ENCODE data around the gene GATA1. TPM values are rescaled to one million over a fixed set of nuclear protein-coding genes. Genes with fewer than 3 reads are reported as not detected.

GATA1 gene
- total and polyA plus RNA-seq, 4 donors = 0.22 to 0.59 (median 0.42) TPM

DNA sequence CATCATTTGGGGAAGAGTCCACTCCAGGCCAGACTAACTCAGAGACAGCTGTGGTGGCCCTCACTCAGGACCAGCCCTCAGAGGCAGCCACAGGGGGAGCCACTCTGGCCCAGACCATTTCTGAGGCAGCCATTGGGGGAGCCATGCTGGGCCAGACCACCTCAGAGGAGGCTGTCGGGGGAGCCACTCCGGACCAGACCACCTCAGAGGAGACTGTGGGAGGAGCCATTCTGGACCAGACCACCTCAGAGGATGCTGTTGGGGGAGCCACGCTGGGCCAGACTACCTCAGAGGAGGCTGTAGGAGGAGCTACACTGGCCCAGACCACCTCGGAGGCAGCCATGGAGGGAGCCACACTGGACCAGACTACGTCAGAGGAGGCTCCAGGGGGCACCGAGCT is 36.7 kb downstream of the GATA1 start:
- Histone ChIP-seq H3K4me1 (ENCODE audit: control insufficient read depth, insufficient read depth, low read length) (no peaks in the 10 kb centered on the region), H3K27me3 (ENCODE audit: control insufficient read depth, insufficient read depth, low read length) (no peaks in the 10 kb centered on the region), H3K4me3 (ENCODE audit: low read depth, low read length) (no peak overlapping the region), H3K9me3 (ENCODE audit: control insufficient read depth, insufficient read depth, low read length) (peaks cover 2% of the 10 kb centered on the region), H3K27ac (ENCODE audit: low read depth, low read length) (no peak overlapping the region), H3K36me3 (ENCODE audit: control insufficient read depth, insufficient read depth, low read length) (peaks cover 50% of the 10 kb centered on the region)
- 52% methylated on average over 6 of the region's 6 CpGs for WGBS (ENCODE audit: insufficient coverage)
- DNase-seq (ENCODE audit: low read depth in 4 of 6, low spot score in 6 of 6) = peak in 1 of 6 donors; percentile 47

DNA sequence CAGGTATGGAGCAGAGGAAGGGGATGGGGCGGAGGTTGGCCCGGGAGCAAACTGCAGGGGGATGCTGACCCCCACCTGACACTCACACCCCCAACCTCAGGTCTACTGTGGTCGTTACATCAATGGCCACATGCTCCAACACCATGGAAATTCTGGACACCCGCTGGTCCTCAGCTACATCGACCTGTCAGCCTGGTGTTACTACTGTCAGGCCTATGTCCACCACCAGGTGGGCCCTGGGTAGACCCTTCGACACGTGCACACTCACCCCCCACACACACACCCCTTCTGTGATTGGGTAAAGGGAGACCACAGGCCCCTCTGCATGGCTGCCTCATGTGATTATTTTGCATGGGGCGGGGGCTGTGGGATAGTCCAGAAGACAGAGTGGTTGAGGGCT is 37.7 kb downstream of the GATA1 start:
- H3K9me3 ChIP-seq (ENCODE audit: control insufficient read depth, insufficient read depth, low read length) = peaks cover 2% of the 10 kb centered on the region
- H3K27ac ChIP-seq (ENCODE audit: low read depth, low read length) = no peak overlapping the region
- H3K4me1 ChIP-seq (ENCODE audit: control insufficient read depth, insufficient read depth, low read length) = no peaks in the 10 kb centered on the region
- H3K4me3 ChIP-seq (ENCODE audit: low read depth, low read length) = no peak overlapping the region
- no peak for DNase-seq (ENCODE audit: low read depth in 4 of 6, low spot score in 6 of 6)
- whole genome bisulfite sequencing (ENCODE audit: insufficient coverage) = 66% methylated on average over 3 of the region's 8 CpGs
- peaks cover 47% of the 10 kb centered on the region for H3K36me3 ChIP-seq (ENCODE audit: control insufficient read depth, insufficient read depth, low read length)
- H3K27me3 ChIP-seq (ENCODE audit: control insufficient read depth, insufficient read depth, low read length) = no peaks in the 10 kb centered on the region

DNA sequence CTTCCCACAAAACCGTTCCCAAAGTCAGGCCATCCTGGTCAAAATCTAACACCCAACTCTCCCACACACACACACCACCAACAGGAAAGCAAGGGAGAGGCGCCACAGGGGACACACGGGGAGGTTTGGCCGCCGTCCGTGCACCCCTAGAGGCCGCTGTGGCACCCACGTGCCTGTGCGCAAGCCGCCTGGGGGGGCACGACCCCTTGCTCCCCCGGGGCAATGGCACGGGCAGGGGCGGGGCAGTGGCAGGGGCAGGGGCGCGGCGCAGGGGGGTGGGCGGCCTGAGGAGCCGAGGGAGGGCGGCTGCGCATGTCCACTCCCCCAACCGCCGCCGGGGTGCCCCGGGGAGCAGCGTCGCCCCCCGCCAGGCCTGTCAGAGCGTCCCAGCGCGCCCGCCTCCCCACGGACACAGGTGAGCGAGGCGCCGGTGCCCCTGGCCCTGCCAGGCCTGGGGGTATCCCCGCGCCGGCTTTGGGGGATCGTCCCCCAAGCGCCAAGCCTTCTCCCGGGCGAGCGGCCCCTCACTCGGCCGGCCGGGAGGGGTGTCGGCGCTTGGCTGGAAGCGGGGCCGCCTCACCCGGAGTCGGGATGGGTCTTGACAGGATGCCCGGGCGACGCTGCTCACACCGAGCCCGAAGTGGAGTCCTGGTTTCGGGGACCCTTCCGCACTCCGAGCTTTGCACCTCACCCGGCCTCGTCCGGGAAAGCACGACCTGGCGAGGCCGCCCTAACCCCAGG is 39.9 kb downstream of the GATA1 start, which contains the start of gene ERAS:
Gene ERAS (plus strand): TSS at position 379 of the 741 bp plus-strand sequence. CDS start 2,611 bp downstream, outside the sequence.
- Histone ChIP-seq H3K27ac (ENCODE audit: low read depth, low read length) (no peak within 1 kb of the TSS), H3K27me3 (ENCODE audit: control insufficient read depth, insufficient read depth, low read length) (no peaks in the 10 kb centered on the region), H3K4me3 (ENCODE audit: low read depth, low read length) (no peak within 1 kb of the TSS), H3K9me3 (ENCODE audit: control insufficient read depth, insufficient read depth, low read length) (peaks cover 2% of the 10 kb centered on the region), H3K4me1 (ENCODE audit: control insufficient read depth, insufficient read depth, low read length) (peaks cover under 1% of the 10 kb centered on the region), H3K36me3 (ENCODE audit: control insufficient read depth, insufficient read depth, low read length) (peaks cover 55% of the 10 kb centered on the region)
- WGBS (ENCODE audit: insufficient coverage) = 48% methylated on average over 66 of the region's 67 CpGs
- no peak for DNase-seq (ENCODE audit: low read depth in 4 of 6, low spot score in 6 of 6)

DNA sequence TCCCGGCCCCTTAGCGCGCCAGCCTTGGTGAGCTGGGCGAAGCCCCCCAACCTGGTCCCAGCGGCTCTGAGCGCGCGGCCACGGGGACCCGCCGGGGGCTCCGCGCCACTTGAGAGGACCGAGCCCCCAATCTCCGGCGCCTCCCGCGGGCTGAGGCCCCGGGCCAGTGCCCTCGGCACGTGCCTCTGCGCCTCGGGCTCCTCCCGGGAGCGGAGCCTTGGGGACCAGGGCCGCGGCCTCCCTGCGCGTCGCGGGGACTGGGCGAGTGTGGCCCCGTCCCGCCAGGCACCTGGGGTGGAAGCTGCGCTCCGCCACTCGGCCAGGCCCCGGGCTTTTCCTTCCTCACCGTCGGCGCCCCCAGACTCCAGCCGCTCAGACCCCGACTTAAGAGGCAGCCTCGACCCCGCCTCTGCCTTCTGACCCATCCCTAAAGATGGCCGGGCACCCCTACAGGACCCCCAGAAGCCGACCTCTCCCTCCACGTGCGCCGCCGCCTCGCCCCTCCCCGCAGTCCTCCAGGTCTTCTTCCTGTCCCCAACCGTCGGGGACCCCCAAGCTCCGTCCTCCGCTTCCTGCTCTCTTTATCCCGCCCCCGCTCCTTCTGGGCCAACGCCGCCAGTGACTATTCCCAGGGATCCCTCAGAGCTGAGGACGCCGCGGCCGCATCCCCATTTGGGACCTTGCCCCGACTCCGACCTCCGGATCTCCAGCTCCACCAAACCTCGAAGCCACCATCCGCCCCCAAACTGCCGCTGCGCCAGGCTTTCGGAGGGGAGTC is 40.7 kb downstream of the GATA1 start:
- WGBS (ENCODE audit: insufficient coverage) = 44% methylated on average over 71 of the region's 73 CpGs
- Histone ChIP-seq H3K9me3 (ENCODE audit: control insufficient read depth, insufficient read depth, low read length) (peaks cover 2% of the 10 kb centered on the region), H3K27ac (ENCODE audit: low read depth, low read length) (no peak overlapping the region), H3K4me1 (ENCODE audit: control insufficient read depth, insufficient read depth, low read length) (peaks cover 3% of the 10 kb centered on the region), H3K36me3 (ENCODE audit: control insufficient read depth, insufficient read depth, low read length) (peaks cover 56% of the 10 kb centered on the region), H3K4me3 (ENCODE audit: low read depth, low read length) (no peak overlapping the region), H3K27me3 (ENCODE audit: control insufficient read depth, insufficient read depth, low read length) (peaks cover 3% of the 10 kb centered on the region)
- no peak for DNase-seq (ENCODE audit: low read depth in 4 of 6, low spot score in 6 of 6)

DNA sequence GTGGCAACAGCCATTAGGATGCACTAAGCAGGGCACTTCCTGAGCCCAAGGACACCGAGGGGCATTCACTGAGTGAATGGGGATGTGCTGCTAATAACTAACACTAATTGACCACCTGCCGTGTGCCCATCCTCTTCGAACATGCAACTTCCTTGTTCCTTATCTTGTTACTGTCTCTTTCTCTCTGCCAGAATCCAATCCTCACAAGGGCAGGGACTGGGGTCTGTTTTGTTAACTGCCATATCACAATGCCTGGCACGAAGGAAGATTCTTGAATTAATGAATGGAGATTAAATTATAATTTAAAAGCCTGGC is 41.2 kb downstream of the GATA1 start:
- no peak overlapping the region for H3K4me3 ChIP-seq (ENCODE audit: low read depth, low read length)
- peaks cover 52% of the 10 kb centered on the region for H3K36me3 ChIP-seq (ENCODE audit: control insufficient read depth, insufficient read depth, low read length)
- no peak overlapping the region for H3K27ac ChIP-seq (ENCODE audit: low read depth, low read length)
- H3K27me3 ChIP-seq (ENCODE audit: control insufficient read depth, insufficient read depth, low read length) = peaks cover 3% of the 10 kb centered on the region
- H3K4me1 ChIP-seq (ENCODE audit: control insufficient read depth, insufficient read depth, low read length) = peaks cover 3% of the 10 kb centered on the region
- no peak for DNase-seq (ENCODE audit: low read depth in 4 of 6, low spot score in 6 of 6)
- peaks cover 2% of the 10 kb centered on the region for H3K9me3 ChIP-seq (ENCODE audit: control insufficient read depth, insufficient read depth, low read length)
- WGBS (ENCODE audit: insufficient coverage) = no CpG with 5 or more reads among the region's 4 CpGs

DNA sequence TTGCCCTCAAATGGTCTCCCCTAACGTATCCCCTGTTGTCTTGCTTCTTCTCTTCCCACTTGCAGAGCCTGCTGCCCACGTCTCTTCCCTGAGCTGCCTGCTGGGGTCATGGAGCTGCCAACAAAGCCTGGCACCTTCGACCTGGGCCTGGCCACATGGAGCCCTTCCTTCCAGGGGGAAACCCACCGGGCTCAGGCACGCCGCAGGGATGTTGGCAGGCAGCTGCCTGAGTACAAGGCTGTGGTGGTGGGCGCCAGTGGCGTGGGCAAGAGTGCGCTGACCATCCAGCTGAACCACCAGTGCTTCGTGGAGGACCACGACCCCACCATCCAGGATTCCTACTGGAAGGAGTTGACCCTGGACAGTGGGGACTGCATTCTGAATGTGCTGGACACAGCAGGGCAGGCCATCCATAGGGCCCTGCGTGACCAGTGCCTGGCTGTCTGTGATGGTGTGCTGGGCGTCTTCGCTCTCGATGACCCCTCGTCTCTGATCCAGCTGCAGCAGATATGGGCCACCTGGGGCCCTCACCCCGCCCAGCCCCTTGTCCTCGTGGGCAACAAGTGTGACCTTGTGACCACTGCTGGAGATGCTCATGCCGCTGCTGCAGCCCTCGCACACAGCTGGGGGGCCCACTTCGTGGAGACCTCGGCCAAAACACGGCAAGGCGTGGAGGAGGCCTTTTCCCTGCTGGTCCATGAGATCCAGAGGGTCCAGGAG is 42.8 kb downstream of the GATA1 start:
- peaks cover 3% of the 10 kb centered on the region for H3K4me1 ChIP-seq (ENCODE audit: control insufficient read depth, insufficient read depth, low read length)
- peaks cover 39% of the 10 kb centered on the region for H3K36me3 ChIP-seq (ENCODE audit: control insufficient read depth, insufficient read depth, low read length)
- H3K27ac ChIP-seq (ENCODE audit: low read depth, low read length) = no peak overlapping the region
- H3K27me3 ChIP-seq (ENCODE audit: control insufficient read depth, insufficient read depth, low read length) = peaks cover 3% of the 10 kb centered on the region
- WGBS (ENCODE audit: insufficient coverage) = 76% methylated on average over 24 of the region's 24 CpGs
- no peak for DNase-seq (ENCODE audit: low read depth in 4 of 6, low spot score in 6 of 6)
- peaks cover 2% of the 10 kb centered on the region for H3K9me3 ChIP-seq (ENCODE audit: control insufficient read depth, insufficient read depth, low read length)
- H3K4me3 ChIP-seq (ENCODE audit: low read depth, low read length) = no peak overlapping the region

DNA sequence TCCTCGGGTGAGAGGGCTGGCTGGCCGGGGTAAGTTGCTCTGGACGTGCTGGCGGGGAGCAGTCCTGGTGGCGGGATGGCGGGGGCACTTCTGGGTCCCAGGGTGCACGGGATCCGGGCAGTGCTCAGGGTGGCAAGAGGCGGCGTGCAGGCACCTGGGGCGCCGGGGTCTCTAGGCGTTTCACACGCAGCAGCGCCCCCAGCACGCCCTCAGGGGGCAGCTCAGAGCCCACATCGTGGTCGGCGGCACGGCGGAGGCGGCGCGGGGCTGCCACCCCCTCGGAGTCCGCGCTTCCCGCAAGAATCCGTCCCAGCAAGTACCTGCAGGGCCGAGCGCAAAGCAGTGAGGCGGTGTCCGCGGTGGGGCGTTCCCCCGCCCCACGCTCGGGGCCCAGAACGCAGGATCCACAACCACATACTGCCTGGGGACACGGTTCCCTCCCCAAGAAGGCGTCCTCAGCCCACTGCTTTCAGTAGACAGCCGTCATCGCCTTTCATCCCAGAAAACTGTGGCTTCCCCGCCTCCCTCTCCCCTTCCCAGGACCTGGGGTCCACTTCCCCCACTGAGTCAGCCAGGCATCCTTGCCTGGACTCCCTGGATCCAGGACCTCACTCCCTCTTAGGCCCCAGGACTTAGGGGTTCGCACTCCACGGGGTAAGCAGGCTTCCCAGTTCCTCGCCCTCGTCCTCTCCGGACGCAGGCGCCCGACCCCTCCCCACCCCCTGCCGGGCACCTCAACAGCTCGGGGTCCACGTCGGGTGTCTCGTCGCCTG is 44.9 kb downstream of the GATA1 start:
- H3K27ac ChIP-seq (ENCODE audit: low read depth, low read length) = no peak overlapping the region
- H3K4me3 ChIP-seq (ENCODE audit: low read depth, low read length) = no peak overlapping the region
- no peak for DNase-seq (ENCODE audit: low read depth in 4 of 6, low spot score in 6 of 6)
- WGBS (ENCODE audit: insufficient coverage) = 40% methylated on average over 58 of the region's 58 CpGs
- H3K27me3 ChIP-seq (ENCODE audit: control insufficient read depth, insufficient read depth, low read length) = peaks cover 5% of the 10 kb centered on the region
- H3K9me3 ChIP-seq (ENCODE audit: control insufficient read depth, insufficient read depth, low read length) = no peaks in the 10 kb centered on the region
- H3K36me3 ChIP-seq (ENCODE audit: control insufficient read depth, insufficient read depth, low read length) = peaks cover 28% of the 10 kb centered on the region
- H3K4me1 ChIP-seq (ENCODE audit: control insufficient read depth, insufficient read depth, low read length) = peaks cover 7% of the 10 kb centered on the region

DNA sequence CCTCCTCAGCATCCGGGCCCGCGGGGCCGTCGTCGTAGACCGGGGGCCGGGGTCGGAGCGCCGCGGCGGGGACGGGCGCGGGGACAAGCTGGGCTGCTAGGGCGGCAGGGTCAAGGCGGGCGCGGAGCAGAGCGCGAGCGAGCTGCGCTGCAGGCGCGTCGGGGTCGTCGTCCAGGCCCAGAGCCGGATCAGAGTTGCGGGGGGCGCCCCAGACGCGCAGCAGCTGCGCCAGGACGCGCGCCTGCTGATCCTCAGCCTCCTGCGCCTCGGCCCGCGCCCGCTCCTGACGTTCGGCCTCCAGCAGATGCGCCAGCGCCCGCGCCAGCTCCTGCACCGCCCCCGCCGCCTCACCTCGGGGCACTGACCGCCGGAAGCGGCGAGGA is 45.5 kb downstream of the GATA1 start:
- no peak overlapping the region for H3K27ac ChIP-seq (ENCODE audit: low read depth, low read length)
- peaks cover 7% of the 10 kb centered on the region for H3K4me1 ChIP-seq (ENCODE audit: control insufficient read depth, insufficient read depth, low read length)
- H3K36me3 ChIP-seq (ENCODE audit: control insufficient read depth, insufficient read depth, low read length) = peaks cover 24% of the 10 kb centered on the region
- no peak overlapping the region for H3K4me3 ChIP-seq (ENCODE audit: low read depth, low read length)
- no peaks in the 10 kb centered on the region for H3K9me3 ChIP-seq (ENCODE audit: control insufficient read depth, insufficient read depth, low read length)
- 23% methylated on average over 57 of the region's 57 CpGs for WGBS (ENCODE audit: insufficient coverage)
- no peak for DNase-seq (ENCODE audit: low read depth in 4 of 6, low spot score in 6 of 6)
- peaks cover 5% of the 10 kb centered on the region for H3K27me3 ChIP-seq (ENCODE audit: control insufficient read depth, insufficient read depth, low read length)

DNA sequence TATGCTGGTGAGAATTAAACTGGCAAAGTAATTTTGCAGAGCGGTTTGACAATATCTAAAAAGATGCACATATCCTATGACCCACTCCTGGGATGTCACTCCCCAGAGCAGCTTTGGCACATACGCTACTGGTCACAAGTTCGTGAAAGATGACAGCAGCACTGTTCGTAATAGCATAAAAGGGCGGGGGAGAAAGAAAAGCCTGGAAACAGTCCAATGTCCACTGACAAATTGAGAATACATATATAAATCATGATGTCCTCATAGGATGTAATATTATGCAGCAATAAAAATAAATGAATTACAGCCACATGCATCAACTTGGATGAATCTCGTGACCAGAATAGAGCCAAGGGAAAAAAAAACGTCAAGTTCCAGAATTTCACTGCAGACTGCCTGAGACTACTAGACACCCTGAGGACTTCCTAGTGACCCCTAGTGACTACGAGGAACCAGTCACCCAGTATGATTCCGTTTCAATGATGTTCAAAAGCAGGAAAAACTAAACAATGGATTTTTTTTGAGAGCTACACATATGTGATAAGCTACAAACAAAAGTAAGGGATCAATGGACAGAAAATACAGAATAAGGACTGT is 47.2 kb downstream of the GATA1 start:
- peak in 2 of 6 donors; percentile 27 to 65 for DNase-seq (ENCODE audit: low read depth in 4 of 6, low spot score in 6 of 6)
- Histone ChIP-seq H3K4me1 (ENCODE audit: control insufficient read depth, insufficient read depth, low read length) (peaks cover 7% of the 10 kb centered on the region), H3K36me3 (ENCODE audit: control insufficient read depth, insufficient read depth, low read length) (peaks cover 21% of the 10 kb centered on the region), H3K27ac (ENCODE audit: low read depth, low read length) (no peak overlapping the region), H3K4me3 (ENCODE audit: low read depth, low read length) (peak overlapping the region; percentile 34), H3K9me3 (ENCODE audit: control insufficient read depth, insufficient read depth, low read length) (no peaks in the 10 kb centered on the region), H3K27me3 (ENCODE audit: control insufficient read depth, insufficient read depth, low read length) (peaks cover 5% of the 10 kb centered on the region)
- 18% methylated on average over 2 of the region's 9 CpGs for WGBS (ENCODE audit: insufficient coverage)
